ENCODE results near the gene PCDHB15. TPM values are rescaled to one million over a fixed set of nuclear protein-coding genes. Genes with fewer than 3 reads are reported as not detected.
"Not testable (repeated sequence)": the region's sequence is repeated elsewhere in the genome, so short reads cannot be mapped to it uniquely, and the experiment has no call there.

The PCDHB15 gene
- total RNA-seq: 1 to 10 TPM in 1 of 4 donors, under 1 TPM in 3; 0.33 to 1.2 (median 0.52) TPM

- H3K9me3 ChIP-seq: peaks cover 0 to 59% (median 9%) of the 10 kb centered on the region in 3 donors
- no peak for TF ChIP-seq POLR2A (IDR thresholded peaks at IDR 0.05)
- TF ChIP-seq CTCF (IDR thresholded peaks at IDR 0.05 in 4 of 5, conservative IDR thresholded peaks at IDR 0.05 in 1 of 5): peak in 2 of 5 experiments; percentile 13 to 43
- H3K4me3 ChIP-seq: peak within 1 kb of the TSS; percentile 8 to 39 (median 26)
- H3K36me3 ChIP-seq: peaks cover 0 to 5% of the 10 kb centered on the region in 2 donors
- intact Hi-C loops (cut with DNase I; ENCODE audit: low total_unique reads) (no loop called here), in situ Hi-C loops (cut with MboI; ENCODE audit: low sequenced_read_pairs in 4 of 4) (no loop called here)
- DNase-seq: no peak
- H3K27me3 ChIP-seq: peaks cover 0 to 23% (median 0%) of the 10 kb centered on the region in 3 donors
- no peak within 1 kb of the TSS for H3K27ac ChIP-seq
- no peak for ATAC-seq
- H3K4me1 ChIP-seq: no peaks in the 10 kb centered on the region
Measured at GRCh38 chr5:141245250-141245717, at the start of gene PCDHB15. TSS of gene PCDHB15 (plus strand) at chr5:141245395. CDS start at chr5:141245579, 184 bp downstream.

- Histone ChIP-seq H3K4me3 (no peak overlapping the region), H3K27ac (no peak overlapping the region), H3K4me1 (no peaks in the 10 kb centered on the region), H3K9me3 (peaks cover 0 to 8% (median 2%) of the 10 kb centered on the region in 3 donors), H3K36me3 (no peaks in the 10 kb centered on the region), H3K27me3 (peaks cover 0 to 17% (median 0%) of the 10 kb centered on the region in 3 donors)
- TF ChIP-seq CTCF (IDR thresholded peaks at IDR 0.05 in 4 of 5, conservative IDR thresholded peaks at IDR 0.05 in 1 of 5): no peak
- no peak for TF ChIP-seq POLR2A (IDR thresholded peaks at IDR 0.05)
- intact Hi-C loops (cut with DNase I; ENCODE audit: low total_unique reads) (no loop called here), in situ Hi-C loops (cut with MboI; ENCODE audit: low sequenced_read_pairs in 4 of 4) (no loop called here)
- ATAC-seq (no peak), DNase-seq (no peak)
Measured at GRCh38 chr5:141196363-141196762, 48.8 kb upstream of the PCDHB15 start.

- Histone ChIP-seq H3K4me3 (peak within 1 kb of the TSS in 2 of 4 donors; percentile 11 to 22), H3K9me3 (peaks cover 0 to 8% (median 2%) of the 10 kb centered on the region in 3 donors), H3K27me3 (peaks cover 0 to 17% (median 0%) of the 10 kb centered on the region in 3 donors), H3K36me3 (no peaks in the 10 kb centered on the region), H3K4me1 (no peaks in the 10 kb centered on the region), H3K27ac (no peak within 1 kb of the TSS)
- DNase-seq: no peak
- ATAC-seq: no peak
- intact Hi-C loops (cut with DNase I; ENCODE audit: low total_unique reads) (no loop called here), in situ Hi-C loops (cut with MboI; ENCODE audit: low sequenced_read_pairs in 4 of 4) (loop anchor here in 2 of 4 donors (25.0 kb wide), 1 partner anchor 363 kb away; no protein-coding TSS in a partner anchor)
- no peak for TF ChIP-seq CTCF (IDR thresholded peaks at IDR 0.05 in 4 of 5, conservative IDR thresholded peaks at IDR 0.05 in 1 of 5)
- TF ChIP-seq POLR2A (IDR thresholded peaks at IDR 0.05): no peak
Measured at GRCh38 chr5:141199359-141200235, 45.6 kb upstream of the PCDHB15 start, which contains the start of gene PCDHB11. TSS of gene PCDHB11 (plus strand) at chr5:141199627. CDS start at chr5:141199775, 148 bp downstream.

- DNase-seq; H3K4me3 ChIP-seq; intact Hi-C loops (cut with DNase I; ENCODE audit: low total_unique reads); H3K36me3 ChIP-seq; H3K9me3 ChIP-seq; ATAC-seq; H3K27ac ChIP-seq; H3K4me1 ChIP-seq: not testable (repeated sequence)
- peaks cover 0 to 12% (median 0%) of the 10 kb centered on the region in 3 donors for H3K27me3 ChIP-seq
- in situ Hi-C loops (cut with MboI; ENCODE audit: low sequenced_read_pairs in 4 of 4): loop anchor here in 2 of 4 donors (25.0 kb wide), 1 partner anchor 361 kb away; no protein-coding TSS in a partner anchor
Measured at GRCh38 chr5:141201126-141201525, 44.1 kb upstream of the PCDHB15 start.

GRCh38 chr5:141201646-141202045 is 43.5 kb upstream of the PCDHB15 start:
- H3K27ac ChIP-seq; DNase-seq; intact Hi-C loops (cut with DNase I; ENCODE audit: low total_unique reads); H3K9me3 ChIP-seq; H3K4me1 ChIP-seq; H3K36me3 ChIP-seq; ATAC-seq; H3K4me3 ChIP-seq: not testable (repeated sequence)
- in situ Hi-C loops (cut with MboI; ENCODE audit: low sequenced_read_pairs in 4 of 4): loop anchor here in 2 of 4 donors (25.0 kb wide), 1 partner anchor 361 kb away; no protein-coding TSS in a partner anchor
- H3K27me3 ChIP-seq: peaks cover 0 to 13% (median 0%) of the 10 kb centered on the region in 3 donors

Data from gastrocnemius medialis (tissue), 4 donors.